Stimulated activated CD4-positive, alpha-beta T cell treated with anti-CD3 and anti-CD28 coated beads, Interleukin-4, amount 100 ng/mL, for 48 hours (primary cell): ENCODE data around the gene UPK3A.
A peak's percentile ranks its signal among the peaks of the same experiment; 100 is the strongest.
"Not testable (repeated sequence)": the region's sequence is repeated elsewhere in the genome, so short reads cannot be mapped to it uniquely, and the experiment has no call there.

ENCODE experiments used
- DNase-seq, 2 donors: peaks; one replicate each; pipeline ENCODE4 v3.0.0-alpha.2; 2020; ENCODE audit warnings: low read depth in 2 of 2

Gene UPK3A

GRCh38 chr22:45257941-45258340 lies 26.8 kb upstream of the UPK3A start:
- DNase-seq, result not testable (repeated sequence)

- no peak for DNase-seq
These were observed 24.9 kb upstream of the UPK3A start for GRCh38 chr22:45259754-45260394.

GRCh38 chr22:45260395-45260759 lies 24.4 kb upstream of the UPK3A start:
- DNase-seq, result not testable (repeated sequence)

GRCh38 chr22:45261407-45262088 lies 23.2 kb upstream of the UPK3A start:
- DNase-seq, result no peak

DNA sequence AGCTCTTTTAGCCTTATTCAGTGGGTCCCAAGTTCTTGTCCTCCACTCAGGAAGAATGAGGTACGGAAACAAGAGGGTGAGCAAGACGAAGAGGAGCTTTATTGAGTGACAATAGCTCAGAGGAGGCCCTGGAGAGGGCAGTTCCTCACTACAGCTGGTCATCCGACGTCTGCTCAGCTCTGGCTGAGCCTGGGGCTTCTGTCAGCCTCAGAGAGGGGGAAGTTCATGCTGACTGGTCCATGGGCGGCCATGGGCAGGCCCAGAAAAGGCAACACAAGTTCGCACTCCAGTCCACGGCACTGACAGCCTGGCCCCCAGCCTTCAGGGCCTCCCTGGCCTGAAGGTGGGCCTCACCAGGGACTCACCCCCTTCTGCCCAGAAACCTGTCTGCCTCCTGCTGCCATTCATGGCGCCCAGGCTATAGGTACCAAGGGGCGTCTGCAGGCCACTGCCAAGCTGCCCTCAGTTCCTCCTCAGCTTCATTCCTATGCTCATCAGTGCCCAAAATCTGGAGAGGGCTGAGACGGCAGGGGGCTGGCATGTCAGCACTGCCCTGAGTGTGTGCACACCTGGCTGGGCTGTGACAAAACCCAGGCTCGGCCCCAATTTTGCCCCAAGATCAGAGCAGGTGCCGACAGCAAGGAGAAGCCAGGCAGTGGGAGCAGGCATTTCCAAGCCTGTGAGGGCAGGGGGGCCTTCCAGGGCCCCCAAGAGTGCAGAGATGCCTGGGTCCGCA lies 22.4 kb upstream of the UPK3A start:
- DNase-seq, result no peak

DNA sequence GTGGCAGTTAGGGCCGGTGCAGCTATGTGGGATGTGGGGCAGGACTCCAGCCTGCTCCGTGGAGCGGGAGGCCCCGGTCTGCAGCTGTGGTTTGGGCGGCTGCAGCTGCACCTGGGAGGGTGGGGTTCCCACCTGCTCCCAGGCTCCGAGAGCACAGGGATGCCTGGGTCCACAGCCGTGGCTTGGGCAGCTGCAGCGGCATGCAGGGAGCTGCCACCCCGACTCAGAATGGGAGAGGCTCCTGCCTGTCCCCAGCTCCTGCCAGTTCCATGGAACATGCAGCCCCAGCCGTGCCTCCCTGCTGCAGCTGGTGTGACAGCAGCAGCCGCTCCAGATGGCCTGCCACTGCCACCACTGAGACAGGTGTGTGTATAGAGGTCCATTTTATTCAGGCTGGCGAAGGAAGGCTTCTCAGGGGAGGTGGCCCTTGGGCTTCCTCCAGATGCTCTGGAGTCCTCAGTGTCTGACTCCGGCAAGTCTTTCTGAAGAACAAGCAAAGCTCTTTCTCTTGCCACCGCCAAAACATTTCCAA lies 21.8 kb upstream of the UPK3A start:
- no peak for DNase-seq

DNA sequence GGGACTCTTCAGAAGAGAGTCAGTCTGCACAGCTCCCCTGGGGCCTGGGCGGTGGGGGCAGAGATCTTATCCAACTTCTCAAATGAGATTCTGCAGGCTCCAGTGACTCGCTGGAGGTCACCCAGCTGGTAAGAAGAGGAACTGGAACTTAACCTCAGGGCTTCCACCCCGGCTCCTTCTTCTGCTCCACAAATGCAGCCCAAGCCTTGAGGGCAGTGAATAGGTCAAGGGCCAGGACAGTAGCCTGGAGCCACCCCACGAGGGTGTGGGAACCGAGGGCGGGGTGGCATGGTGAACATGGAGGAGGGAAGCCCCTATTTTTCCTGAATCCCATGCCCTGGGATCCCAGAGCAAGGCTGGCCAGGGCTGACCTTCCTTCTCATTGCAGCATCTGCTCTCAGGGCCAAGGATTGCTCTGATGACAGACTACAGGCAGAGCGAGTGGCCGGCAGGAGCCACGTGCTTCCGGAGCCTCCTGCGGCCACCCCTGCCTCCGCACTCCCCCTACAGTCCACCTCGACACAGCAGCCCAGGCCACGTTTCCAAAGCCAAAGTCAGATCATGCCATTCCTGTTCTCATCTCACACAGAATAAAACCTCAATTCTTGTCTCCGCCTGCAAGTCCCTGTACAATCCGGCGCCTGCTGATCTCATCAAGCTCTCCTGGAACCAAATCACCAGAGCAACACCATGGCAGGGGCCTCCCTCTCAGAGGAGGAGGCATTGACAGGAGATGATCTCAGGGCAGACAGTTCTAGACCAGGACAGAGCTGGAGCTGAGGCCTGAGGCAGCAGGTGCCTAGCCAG lies 21.1 kb upstream of the UPK3A start:
- no peak for DNase-seq

DNA sequence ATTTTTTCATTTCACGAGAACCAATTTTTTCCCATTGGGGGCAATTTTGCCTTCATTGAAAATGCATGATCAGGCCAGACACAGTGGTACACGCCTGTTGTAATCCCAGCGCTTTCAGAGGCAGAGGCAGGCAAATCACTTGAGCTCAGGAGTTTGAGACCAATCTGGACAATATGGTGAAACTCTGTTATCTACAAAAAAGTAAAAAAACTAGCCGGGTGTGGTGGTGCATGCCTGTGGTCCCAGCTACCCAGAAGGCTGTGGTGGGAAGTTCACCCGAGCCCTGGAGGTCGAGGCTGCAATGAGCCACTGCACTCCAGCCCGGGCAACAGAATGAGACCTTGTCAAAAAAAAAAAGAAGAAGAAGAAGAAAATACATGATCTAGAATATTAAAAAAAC lies 19.2 kb upstream of the UPK3A start:
- DNase-seq, result no peak

GRCh38 chr22:45268167-45268957 lies 16.4 kb upstream of the UPK3A start:
- no peak for DNase-seq

DNA sequence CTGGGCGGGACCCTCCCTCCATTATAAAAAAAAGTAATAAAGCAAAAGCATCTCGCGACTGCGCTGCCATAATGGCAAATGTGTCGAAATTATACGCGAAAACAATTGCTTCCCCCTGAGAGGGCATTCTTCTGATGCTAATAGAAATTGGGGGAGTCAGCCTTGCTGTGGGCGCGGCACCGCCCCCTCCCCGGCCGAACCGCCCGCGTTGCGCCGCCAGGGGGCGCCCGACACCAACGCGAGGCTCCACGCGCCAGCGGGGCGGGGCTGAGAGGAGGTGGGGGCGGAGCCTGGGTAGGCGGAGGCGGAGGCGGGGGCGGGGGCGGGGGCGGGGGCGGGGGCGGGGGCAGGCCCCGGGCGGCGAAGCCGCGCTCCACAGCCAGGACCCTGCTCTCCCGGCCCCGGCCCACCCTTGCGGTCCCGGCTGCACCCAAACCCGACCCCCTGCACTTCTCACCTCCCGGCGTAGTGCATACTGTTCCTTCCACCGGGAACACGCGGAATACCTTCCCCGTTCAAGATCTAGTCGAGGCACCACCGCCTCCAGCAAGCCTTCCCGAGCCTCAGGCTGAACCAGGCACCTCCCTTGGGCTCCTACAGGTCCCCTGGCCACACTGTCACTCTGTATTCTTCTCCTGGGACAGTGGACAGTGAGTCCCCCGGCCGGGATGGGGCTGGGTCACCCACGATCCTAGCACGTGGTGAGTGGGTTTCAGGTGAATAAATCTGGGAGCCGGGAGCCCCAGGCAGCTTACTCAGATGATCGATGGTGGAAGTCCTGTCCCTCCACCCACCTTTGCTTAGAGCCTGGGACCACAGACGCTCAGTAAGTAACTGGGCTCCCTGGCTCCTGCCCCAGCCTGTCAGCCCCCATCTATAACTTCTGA lies 15.5 kb upstream of the UPK3A start:
- DNase-seq, result peak; percentile 69 to 85

GRCh38 chr22:45270095-45271020 lies 14.4 kb upstream of the UPK3A start:
- DNase-seq, result no peak

DNA sequence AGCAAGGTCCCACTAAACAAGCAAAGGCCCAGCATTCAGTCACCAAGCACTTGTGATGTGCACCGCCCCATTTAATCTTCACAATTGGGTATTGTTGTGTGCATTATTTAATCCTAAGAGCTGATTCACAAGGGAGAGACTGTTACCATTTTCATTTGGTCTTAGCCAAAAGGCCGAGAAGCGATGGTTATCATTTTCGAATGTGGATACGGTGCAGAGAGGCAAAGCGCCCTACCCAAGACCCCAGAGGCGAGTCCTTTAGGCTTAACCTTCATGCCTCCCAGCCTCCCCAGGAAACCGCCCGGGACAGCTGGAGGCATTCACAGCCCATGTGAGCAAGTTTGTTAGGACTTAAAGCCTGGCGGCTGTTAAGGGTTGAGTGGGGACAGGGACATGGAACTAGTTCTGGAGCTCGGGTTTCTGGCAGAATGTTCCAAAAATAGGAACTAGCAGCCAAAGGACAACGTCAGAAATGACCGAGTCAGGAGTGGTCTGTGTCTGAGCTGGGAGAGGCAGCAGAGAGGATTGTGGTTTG lies 13.0 kb upstream of the UPK3A start:
- DNase-seq, result no peak

DNA sequence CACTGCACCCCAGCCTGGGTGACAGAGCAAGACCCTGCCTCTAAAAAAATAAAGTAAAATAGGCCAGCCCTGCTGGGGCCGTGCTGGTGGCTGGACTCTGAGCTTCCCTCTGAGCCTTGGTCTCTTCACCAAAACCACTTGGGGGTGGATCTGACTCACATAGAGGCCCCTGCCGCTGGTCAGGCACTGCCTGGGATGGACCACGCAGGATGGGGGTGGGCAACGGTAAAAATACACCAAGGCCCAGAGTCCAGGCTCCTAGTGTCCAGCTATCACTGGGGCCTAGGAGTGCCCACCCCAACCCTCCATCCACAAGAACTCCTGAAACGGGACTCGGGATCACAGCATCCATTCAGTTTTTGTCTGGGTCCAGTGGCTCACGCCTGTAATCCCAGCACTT lies 12.3 kb upstream of the UPK3A start:
- DNase-seq, result no peak

DNA sequence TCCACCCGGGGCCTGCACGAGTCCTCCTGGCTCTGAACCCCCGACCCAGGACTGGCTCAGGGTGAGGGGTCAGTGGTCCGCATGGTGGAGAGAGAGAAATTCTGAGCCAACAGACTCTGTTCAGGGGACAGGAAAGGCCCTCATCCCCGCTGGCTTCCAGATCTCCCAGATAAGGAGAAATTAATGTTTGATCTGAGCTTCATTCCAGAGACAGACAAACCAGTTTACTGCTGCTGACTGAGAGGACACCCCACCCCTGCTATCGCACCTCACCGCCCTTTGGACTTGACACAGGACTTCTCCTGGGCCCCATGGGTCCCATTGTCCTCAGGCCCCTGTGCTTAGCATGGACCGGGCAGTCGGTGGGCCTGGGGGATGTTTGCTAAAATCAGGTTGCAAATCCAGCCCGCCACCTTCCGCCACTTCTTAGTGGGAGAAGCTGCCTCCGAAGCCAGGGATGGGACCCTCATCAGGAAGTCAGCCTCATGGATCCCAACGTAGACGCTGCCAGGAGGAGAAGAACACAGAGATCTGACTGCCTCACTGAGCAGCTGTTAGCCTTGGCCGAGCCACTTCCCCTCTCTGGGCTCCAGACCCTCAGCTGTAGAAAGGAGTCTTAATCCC lies 11.2 kb upstream of the UPK3A start:
- no peak for DNase-seq

- no peak for DNase-seq
These were observed 8.1 kb upstream of the UPK3A start for GRCh38 chr22:45276507-45277105.

- not testable (repeated sequence) for DNase-seq
These were observed 7.0 kb upstream of the UPK3A start for GRCh38 chr22:45277720-45278119.

DNA sequence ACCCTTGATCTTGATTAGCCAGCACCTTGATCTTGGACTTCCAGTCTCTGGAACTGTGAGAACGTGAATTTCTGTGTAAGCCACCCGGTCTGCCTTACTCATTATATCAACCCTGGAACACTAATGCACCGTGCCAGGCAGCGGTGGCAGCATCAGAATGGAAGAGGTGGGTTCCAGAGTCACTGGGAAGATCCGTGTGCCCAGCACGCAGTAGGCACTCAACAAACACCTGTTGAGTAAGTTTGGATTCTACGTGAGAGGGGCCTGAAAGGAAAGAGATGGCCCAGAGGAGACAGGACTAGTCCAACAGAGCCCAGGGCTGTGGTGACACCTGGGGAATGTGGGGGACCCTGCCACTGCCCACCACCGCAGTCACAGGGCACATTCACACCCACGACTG lies 6.6 kb upstream of the UPK3A start:
- no peak for DNase-seq

DNA sequence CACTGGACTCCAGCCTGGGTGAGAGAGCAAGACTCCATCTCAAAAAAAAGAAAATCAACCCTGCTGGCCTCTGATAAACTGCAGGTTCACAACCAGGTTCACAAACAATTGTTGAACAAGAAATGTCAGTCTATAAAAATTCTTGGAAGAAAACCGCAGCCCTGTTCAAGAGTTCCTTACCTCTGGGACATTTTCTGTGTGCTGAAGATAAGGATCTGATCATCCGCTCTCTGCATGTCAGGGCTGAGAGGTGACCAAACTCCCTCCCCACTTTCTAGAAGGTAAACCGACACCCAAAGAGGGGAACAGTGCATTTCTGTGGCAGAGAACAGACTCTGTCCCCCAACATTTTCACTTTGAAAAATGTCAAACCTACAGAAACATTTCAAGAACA lies 4.2 kb upstream of the UPK3A start:
- no peak for DNase-seq
